NT2/D1 (cell line): ENCODE results near the gene CTU2.

Experiments
- SUZ12 ChIP-seq: IDR thresholded peaks from 2 replicates; pipeline ENCODE4 v1.6.1; 2011; ENCODE audit not compliant: insufficient read length, insufficient read depth; ENCODE audit errors: extremely low read depth
- YY1 ChIP-seq: IDR thresholded peaks from 2 replicates; pipeline ENCODE4 v1.6.1; 2011; ENCODE audit not compliant: insufficient read length, insufficient read depth
- ZNF274 ChIP-seq: IDR thresholded peaks from 2 replicates; pipeline ENCODE4 v1.6.1; 2011; ENCODE audit warnings: mild to moderate bottlenecking, low read depth, low read length

GRCh38 chr16:88760424-88761142, 54.3 kb downstream of the CTU2 start:
- no peak for TF ChIP-seq ZNF274
- TF ChIP-seq SUZ12: no peak
- no peak for TF ChIP-seq YY1
